Measurements from ENCODE around the gene GPR39.

GRCh38 chr2:132638313-132639040 lies 221.9 kb downstream of the GPR39 start:
- TF ChIP-seq CTCF (IDR thresholded peaks at IDR 0.05; ENCODE audit: low read depth, low read length, poor library complexity, severe bottlenecking) (no peak), EZH2phosphoT487 (IDR thresholded peaks at IDR 0.05; ENCODE audit: borderline replicate concordance, low read length) (no peak)
